Measurements from ENCODE around the gene LRP8. TPM values are rescaled to one million over a fixed set of nuclear protein-coding genes. Genes with fewer than 3 reads are reported as not detected.

The LRP8 gene
- total RNA-seq, result 71.0 TPM

DNA sequence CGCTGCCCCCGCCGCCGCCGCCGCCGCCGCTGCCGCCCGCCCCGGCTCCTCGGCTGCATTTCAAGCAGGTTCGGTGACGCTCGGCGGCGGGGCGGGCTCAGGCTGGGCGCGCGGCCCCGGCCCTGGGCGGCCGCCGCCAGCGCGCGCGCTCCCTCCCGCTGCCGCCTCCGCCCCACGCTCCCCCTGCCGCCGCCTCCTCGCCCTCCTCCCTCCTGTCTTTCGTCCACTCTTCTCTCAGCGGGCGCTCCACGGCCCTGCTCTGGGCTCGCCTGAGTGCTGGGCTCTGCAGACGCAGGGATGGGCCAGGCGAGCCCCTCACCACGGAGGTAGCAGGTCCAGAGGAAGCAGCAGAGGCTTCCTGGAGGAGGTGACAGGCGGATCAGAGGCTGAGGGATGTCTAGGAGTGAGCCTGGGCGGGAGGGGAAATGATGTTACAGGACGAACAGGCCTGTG, at the start of gene LRP8:
TSS of gene LRP8 (minus strand) at position 62 of the 453 bp plus-strand sequence. CDS start 158 bp downstream, outside the sequence.

DNA sequence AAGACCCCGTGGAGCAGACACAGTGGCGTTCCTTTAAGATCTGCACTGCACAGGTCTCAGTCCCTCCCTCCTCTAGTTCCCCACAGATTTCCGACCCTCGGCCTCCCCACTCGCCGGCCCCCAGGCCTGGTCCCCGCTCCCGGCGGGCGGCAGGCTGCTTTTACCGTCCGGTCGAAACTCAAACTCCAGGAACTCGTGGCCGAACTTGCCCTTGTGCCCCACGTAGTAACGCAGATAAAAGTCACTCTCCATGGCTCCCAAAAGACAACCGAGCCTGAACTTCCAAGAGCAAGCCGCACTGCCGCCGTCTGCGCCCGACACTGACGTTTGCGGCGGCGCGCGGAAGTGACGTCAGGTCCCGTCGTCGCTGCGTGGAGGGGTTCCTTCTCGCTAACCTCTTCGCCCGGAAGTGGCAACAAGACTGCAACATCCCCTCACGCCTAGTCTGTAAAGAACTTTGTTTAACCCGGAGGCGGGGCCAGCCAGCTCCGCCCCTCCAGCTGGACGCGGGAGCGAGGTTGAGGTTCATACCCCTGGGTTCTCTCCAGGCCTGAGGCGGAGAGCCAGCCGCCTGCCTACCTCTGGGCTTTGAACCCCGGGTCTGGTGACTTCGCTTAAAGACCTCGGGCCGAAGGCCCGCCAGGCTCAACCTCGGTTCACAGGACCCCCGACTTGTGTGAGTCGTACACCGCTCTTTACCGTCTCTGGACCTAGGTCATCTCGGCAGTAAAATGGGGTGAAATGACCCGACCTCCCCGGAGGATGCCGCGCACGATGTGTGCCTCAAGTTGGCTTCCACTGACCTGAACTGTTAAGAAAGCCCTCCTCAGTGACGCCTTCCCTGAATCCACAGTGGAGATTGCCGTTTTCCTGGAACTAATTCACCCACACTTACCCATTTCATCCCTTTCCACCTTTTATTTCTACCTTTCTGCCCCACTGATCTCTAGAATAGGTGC, 89.4 kb downstream of the LRP8 start, which contains the start of gene MAGOH:
TSS of gene MAGOH (minus strand) at position 322 of the 959 bp plus-strand sequence. CDS start at position 252, 70 bp downstream.

DNA sequence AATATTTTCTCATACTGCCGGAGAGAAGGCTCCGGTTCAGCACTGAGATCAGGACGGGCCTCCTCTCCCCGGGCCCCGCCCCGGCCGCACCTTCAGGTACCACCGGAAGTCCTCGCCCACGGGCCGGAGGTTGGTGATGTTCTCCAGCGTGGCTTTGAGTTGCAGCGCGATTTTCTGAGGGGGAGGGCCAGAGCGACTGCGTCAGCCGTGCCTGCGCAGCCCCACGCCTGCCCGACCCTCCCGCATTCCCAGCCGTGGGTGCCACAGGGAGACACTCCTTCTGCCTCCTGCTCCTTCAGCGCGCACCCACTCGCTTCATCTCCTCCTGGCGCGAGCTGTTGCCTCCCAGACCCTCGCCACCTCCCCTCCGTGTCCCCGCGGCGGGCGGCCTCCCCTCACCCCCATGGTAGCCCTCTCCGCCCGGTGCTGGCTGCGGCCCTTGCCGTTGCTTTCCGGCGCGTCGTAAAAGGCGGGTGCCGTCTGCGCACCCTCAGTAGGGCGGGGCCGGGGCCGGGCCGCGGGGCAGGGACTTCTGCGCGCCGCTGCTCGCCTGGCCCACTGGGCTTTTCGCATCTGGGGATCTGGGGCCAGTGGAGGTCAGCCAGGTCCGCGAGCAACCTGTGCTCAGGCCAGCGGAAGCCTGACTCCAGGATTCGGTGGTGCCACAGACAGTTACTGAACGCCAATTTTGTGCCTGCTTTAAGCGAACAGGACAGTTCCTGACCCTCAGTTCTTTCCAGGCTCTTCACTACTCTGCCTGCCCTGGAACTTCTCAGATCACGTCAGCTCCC, 107.5 kb downstream of the LRP8 start, which contains the start of gene CZIB:
TSS of gene CZIB (minus strand) at position 464 of the 791 bp plus-strand sequence. CDS start at position 405, 59 bp downstream.

DNA sequence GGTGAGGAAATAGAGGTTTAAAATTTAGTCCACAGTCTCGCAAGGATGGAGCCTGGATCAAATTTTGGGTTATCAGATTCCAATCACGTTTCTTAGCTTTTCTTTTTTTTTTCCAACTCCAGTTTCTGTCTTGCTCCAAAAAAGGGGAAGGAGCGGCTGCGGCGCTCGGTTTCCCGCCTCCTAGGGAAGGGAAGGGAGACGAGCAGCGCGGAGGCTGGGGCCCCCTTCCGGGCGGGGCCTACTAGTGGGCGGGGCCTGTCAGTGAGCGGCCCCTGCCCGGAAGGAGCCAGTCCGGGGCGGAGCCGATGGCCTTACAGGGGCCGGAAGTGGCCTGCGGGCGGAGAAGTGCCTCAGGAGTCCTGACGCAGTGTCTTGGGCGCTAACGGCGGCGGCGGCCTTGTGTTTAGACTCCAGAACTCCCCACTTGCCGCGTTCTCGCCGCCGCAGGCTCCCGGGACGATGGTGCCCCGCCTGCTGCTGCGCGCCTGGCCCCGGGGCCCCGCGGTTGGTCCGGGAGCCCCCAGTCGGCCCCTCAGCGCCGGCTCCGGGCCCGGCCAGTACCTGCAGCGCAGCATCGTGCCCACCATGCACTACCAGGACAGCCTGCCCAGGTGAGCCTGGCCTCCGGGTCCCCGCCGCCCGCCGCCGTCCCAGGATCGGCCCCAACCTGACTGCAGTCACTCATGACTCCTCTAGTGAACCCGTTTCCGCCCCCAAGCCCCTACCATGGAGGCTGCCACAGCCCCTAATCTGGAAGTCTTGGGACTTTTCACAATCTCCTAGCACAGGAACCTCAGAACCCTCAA, 131.2 kb downstream of the LRP8 start, which contains the start of gene CPT2:
TSS of gene CPT2 (plus strand) at position 340 of the 806 bp plus-strand sequence. CDS start at position 460, 120 bp downstream.

Other genes starting within 250 kb of the LRP8 start
- not detected for gene SLC1A7, start 185.4 kb downstream of the LRP8 start, total RNA-seq
- gene CPT2, start 131.2 kb downstream of the LRP8 start, total RNA-seq, result 6.9 TPM
- gene CZIB, start 107.4 kb downstream of the LRP8 start, total RNA-seq, result 41.3 TPM
- 28.6 TPM for gene MAGOH, start 89.6 kb downstream of the LRP8 start, total RNA-seq
- not detected for gene DMRTB1, start 131.3 kb upstream of the LRP8 start, total RNA-seq

Measured in diencephalon (tissue), 1 donor.